K562 (cell line): ENCODE data around the gene THOC1. TPM values are rescaled to one million over a fixed set of nuclear protein-coding genes. Genes with fewer than 3 reads are reported as not detected.

Experiments
- ATAC-seq: fragments of 200-7000 bp; cut with Tn5 transposase; 3 replicates; pipeline ENCODE4 v1.9.1; 2020; ENCODE audit warnings: moderate library complexity
- BruUV-seq: library from RNA; stranded (reverse); fragments of 400-500 nt; replicated peaks from 2 replicates; lab custom pipeline; 2021; lab: Mats Ljungman, UMichigan
- CTCF ChIA-PET: fragments of 300-600 bp; formaldehyde crosslinking; extraction: SDS; loops from one replicate; lab custom pipeline; 2021; ENCODE audit warnings: low intra/inter-chr PET ratio; lab: Yijun Ruan, JAX
- POLR2A ChIA-PET: fragments of 300-600, 350-650 bp; sonication (Branson Sonifier 250); formaldehyde crosslinking; extraction: SDS; loops from one replicate; lab custom pipeline; 2021; ENCODE audit warnings: antibody characterized with exemption, inconsistent platforms; lab: Yijun Ruan, JAX
- DNase-seq, 4 experiments: peaks; one replicate each; pipeline versions ENCODE4 v3.0.0 to v3.0.0-alpha.2; 2011 to 2018; ENCODE audit warnings: low spot score in 3 of 4, mixed read lengths in 3 of 4; ENCODE audit errors: extremely low read depth in 1 of 4
- FAIRE-seq: peaks from 2 replicates; lab custom pipeline; 2011; peaks lifted over from hg19 to GRCh38; lab: Jason Lieb, UNC
- H2AFZ ChIP-seq: 2 replicates; pipeline ENCODE4 v1.6.0; 2011; ENCODE audit warnings: low read depth, low read length, control low read depth, inconsistent platforms
- H3K27ac ChIP-seq: fragments of 200-600 bp; 3 replicates; pipeline ENCODE4 v1.8.0; 2011; ENCODE audit warnings: low read depth, mild to moderate bottlenecking, control low read depth, inconsistent platforms, low read length, moderate library complexity, mixed read lengths; ENCODE audit errors: extremely low read depth
- H3K27me3 ChIP-seq, 2 experiments: fragments of 300-600 bp in 1 of 2; 2 replicates in 1 of 2; 3 replicates in 1 of 2; pipeline versions ENCODE4 v1.6.0 to v1.8.0; 2011; ENCODE audit warnings: inconsistent platforms in 2 of 2, low read length in 2 of 2, mild to moderate bottlenecking in 1 of 2, mixed read lengths in 1 of 2, moderate library complexity in 1 of 2; ENCODE audit not compliant: control insufficient read depth in 2 of 2, insufficient read depth in 2 of 2
- H3K36me3 ChIP-seq: fragments of 300-600 bp; 3 replicates; pipeline ENCODE4 v1.8.0; 2011; ENCODE audit warnings: mild to moderate bottlenecking, low read length, inconsistent platforms; ENCODE audit not compliant: control insufficient read depth, insufficient read depth
- H3K4me1 ChIP-seq, 2 experiments: fragments of 200-600 bp in 1 of 2; replicated peaks in 1 of 2; 2 replicates in 1 of 2; 3 replicates in 1 of 2; pipeline versions ENCODE4 v1.5.1 to v1.8.0; 2011; ENCODE audit warnings: inconsistent platforms in 2 of 2, low read length in 2 of 2, mild to moderate bottlenecking in 1 of 2, mixed read lengths in 1 of 2, moderate library complexity in 1 of 2; ENCODE audit not compliant: control insufficient read depth in 2 of 2, insufficient read depth in 2 of 2
- H3K4me2 ChIP-seq: 2 replicates; pipeline ENCODE4 v1.6.1; 2011; ENCODE audit warnings: low read length, control low read depth, inconsistent platforms, mixed read lengths; ENCODE audit not compliant: insufficient read depth
- H3K4me3 ChIP-seq: fragments of 200-600 bp; sonication (generic), shearing (Covaris generic); 2 replicates; pipeline ENCODE4 v1.5.1; 2016; ENCODE audit warnings: control low read depth, inconsistent platforms
- H3K79me2 ChIP-seq: fragments of 200-600 bp; 3 replicates; pipeline ENCODE4 v1.8.0; 2011; ENCODE audit warnings: low read length, inconsistent platforms; ENCODE audit not compliant: control insufficient read depth, insufficient read depth
- H3K9ac ChIP-seq, 2 experiments: 2 replicates each; pipeline versions ENCODE4 v1.6.0 to v1.6.1; 2011; ENCODE audit warnings: low read depth in 2 of 2, low read length in 2 of 2, control low read depth in 1 of 2, inconsistent platforms in 1 of 2, mild to moderate bottlenecking in 1 of 2, mixed read lengths in 1 of 2; ENCODE audit not compliant: insufficient read depth in 1 of 2
- H3K9me1 ChIP-seq: one replicate; pipeline ENCODE4 v1.6.0; 2011; ENCODE audit warnings: inconsistent platforms, mild to moderate bottlenecking, low read length, moderate library complexity; ENCODE audit not compliant: control insufficient read depth, insufficient read depth
- H3K9me3 ChIP-seq: replicated peaks from 2 replicates; pipeline ENCODE4 v1.5.1; 2011; ENCODE audit warnings: low read depth, low read length, inconsistent platforms; ENCODE audit not compliant: control insufficient read depth, insufficient read depth
- H4K20me1 ChIP-seq: replicated peaks from 2 replicates; pipeline ENCODE4 v1.6.1; 2011; ENCODE audit warnings: low read length, inconsistent platforms, mixed read lengths; ENCODE audit not compliant: control insufficient read depth, insufficient read depth
- CC2D1A ChIP-seq: fragments of 450-650 bp; IDR thresholded peaks from 2 replicates; pipeline ENCODE4 v1.6.1; 2017; ENCODE audit warnings: mild to moderate bottlenecking
- ETV1 ChIP-seq: fragments of 450-650 bp; conservative IDR thresholded peaks from 2 replicates; pipeline ENCODE4 v1.6.1; 2016; ENCODE audit warnings: missing genetic modification characterization, control low read depth, low read depth, missing compliant biosample characterization
- GTF3C2 ChIP-seq: IDR thresholded peaks from 3 replicates; pipeline ENCODE4 v1.6.1; 2011; ENCODE audit warnings: borderline replicate concordance, mild to moderate bottlenecking, moderate library complexity; ENCODE audit not compliant: insufficient read length; ENCODE audit errors: extremely low read depth
- ID3 ChIP-seq, 2 experiments: fragments of 250-450 bp in 1 of 2; fragments of 450-650 bp in 1 of 2; sonication (Bioruptor Pico) in 1 of 2; IDR thresholded peaks; 2 replicates each; pipeline versions ENCODE4 v1.6.1 to v1.8.0; 2016 to 2021; ENCODE audit warnings: mild to moderate bottlenecking in 2 of 2, moderate library complexity in 2 of 2, missing compliant biosample characterization in 1 of 2, missing genetic modification characterization in 1 of 2
- MLLT1 ChIP-seq, 2 experiments: fragments of 450-650 bp; IDR thresholded peaks; 2 replicates each; pipeline ENCODE4 v1.6.1; 2016
- TBP ChIP-seq: optimal IDR thresholded peaks from 2 replicates; pipeline ENCODE3; 2011; ENCODE audit warnings: low read depth, low read length, improper control_type of control experiment
- THRA ChIP-seq: fragments of 450-650 bp; IDR thresholded peaks from 2 replicates; pipeline ENCODE4 v1.6.1; 2017; ENCODE audit warnings: mild to moderate bottlenecking, moderate library complexity
- THRB ChIP-seq: fragments of 450-650 bp; formaldehyde crosslinking; conservative IDR thresholded peaks from 2 replicates; pipeline ENCODE4 v1.4.0; 2022; ENCODE audit warnings: mild to moderate bottlenecking, missing genetic modification characterization
- TOE1 ChIP-seq, 2 experiments: fragments of 450-650 bp in 1 of 2; sonication (generic) in 1 of 2; formaldehyde crosslinking in 1 of 2; IDR thresholded peaks; 2 replicates each; pipeline versions ENCODE4 v1.7.1 to v1.8.0; 2016 to 2022; ENCODE audit warnings: borderline replicate concordance in 2 of 2, mild to moderate bottlenecking in 2 of 2, antibody characterized with exemption in 1 of 2, inconsistent platforms in 1 of 2, low read depth in 1 of 2, missing genetic modification reagents in 1 of 2, moderate library complexity in 1 of 2
- WGBS: fragments of 100-300 bp; shearing (Covaris generic); methylation state at CpG from one replicate; pipeline ENCODE4 v1.1.6; 2016; ENCODE audit warnings: low coverage, mixed read lengths; ENCODE audit not compliant: insufficient coverage; ENCODE audit errors: missing lambda C conversion rate; 5-methylcytosine and 5-hydroxymethylcytosine counted together
- in situ Hi-C: fragments of 300-500 bp; cut with MboI; formaldehyde crosslinking; loops from 4 replicates; pipeline ENCODE4 v1.15.0; 2018; ENCODE audit warnings: inconsistent platforms, mixed read lengths
- intact Hi-C: fragments of 100-400 bp; cut with micrococcal nuclease; formaldehyde crosslinking; loops from 2 replicates; pipeline ENCODE4 v1.14.2; 2022
- polyA plus RNA-seq, 8 experiments: library from polyadenylated mRNA; depleted of rRNA in 4 of 8; stranded (reverse) in 5 of 8; unstranded in 3 of 8; fragments of >200 nt; fragmentation: Nextera tagmentation in 2 of 8; fragmentation: Illumina TruSeq in 1 of 8; extraction: Ambion mirVana in 2 of 8; extraction: Trizol in 1 of 8; gene quantifications; 2 replicates each; pipeline versions ENCODE4 v1.2.1 to v1.2.3, GENCODE V29; 2011 to 2014; ENCODE audit warnings: inconsistent platforms in 1 of 8, missing spikeins in 1 of 8
- total RNA-seq, 7 experiments: library from RNA; depleted of rRNA in 6 of 7; stranded (reverse); fragments of >200 nt in 6 of 7; fragmentation: Illumina TruSeq in 2 of 7; extraction: Trizol in 2 of 7; gene quantifications; 2 replicates each; pipeline versions ENCODE4 v1.2.1 to v1.2.3, GENCODE V29; 2011 to 2021; ENCODE audit warnings: low replicate concordance in 1 of 7

The THOC1 gene
- total and polyA plus RNA-seq, 9 of the 15 experiments (the other 6 are each of a cell fraction or from before 2014, with no cell fraction given), result 71.1 to 143 (median 107) TPM

GRCh38 chr18:245282-245847 is 22.5 kb downstream of the THOC1 start:
- no TSS peak for BruUV-seq
- no peak for ATAC-seq
- CTCF ChIA-PET, result no interaction called here

More at GRCh38 chr18:245282-245847, 22.5 kb downstream of the THOC1 start:
- no peaks in the 10 kb centered on the region for H3K9me1 ChIP-seq
- DNase-seq (no peak), FAIRE-seq (no peak)
- no peaks in the 10 kb centered on the region for H3K27me3 ChIP-seq
- no peak overlapping the region for H3K9ac ChIP-seq
- H3K79me2 ChIP-seq, result no peaks in the 10 kb centered on the region
- TF ChIP-seq THRA (no peak), ID3 (CRISPR knock-in tag; IDR thresholded peaks at IDR 0.05) (no peak), ID3 (tag; IDR thresholded peaks at IDR 0.05) (no peak), GTF3C2 (no peak), THRB (CRISPR knock-in tag) (no peak), CC2D1A (no peak), TBP (no peak), TOE1 (IDR thresholded peaks at IDR 0.05; ENCODE audit: borderline replicate concordance) (no peak), TOE1 (CRISPR knock-in tag; IDR thresholded peaks at IDR 0.05; ENCODE audit: borderline replicate concordance, low read depth) (no peak), MLLT1 (IDR thresholded peaks at IDR 0.05) (no peak), ETV1 (tag) (no peak)
- no peak overlapping the region for H3K4me2 ChIP-seq
- no peaks in the 10 kb centered on the region for H3K4me1 ChIP-seq
- no peaks in the 10 kb centered on the region for H3K9me3 ChIP-seq
- H3K4me3 ChIP-seq, result no peak overlapping the region
- no peaks in the 10 kb centered on the region for H4K20me1 ChIP-seq
- 94% methylated on average over 2 of the region's 2 CpGs for WGBS
- intact Hi-C loops, result no loop called here
- no peak overlapping the region for H2AFZ ChIP-seq
- in situ Hi-C loops, result no loop called here
- H3K36me3 ChIP-seq, result peaks cover 81% of the 10 kb centered on the region
- no peak overlapping the region for H3K27ac ChIP-seq
- POLR2A ChIA-PET, result no interaction called here
